ENCODE measurements around the gene NLGN4Y.

DNA sequence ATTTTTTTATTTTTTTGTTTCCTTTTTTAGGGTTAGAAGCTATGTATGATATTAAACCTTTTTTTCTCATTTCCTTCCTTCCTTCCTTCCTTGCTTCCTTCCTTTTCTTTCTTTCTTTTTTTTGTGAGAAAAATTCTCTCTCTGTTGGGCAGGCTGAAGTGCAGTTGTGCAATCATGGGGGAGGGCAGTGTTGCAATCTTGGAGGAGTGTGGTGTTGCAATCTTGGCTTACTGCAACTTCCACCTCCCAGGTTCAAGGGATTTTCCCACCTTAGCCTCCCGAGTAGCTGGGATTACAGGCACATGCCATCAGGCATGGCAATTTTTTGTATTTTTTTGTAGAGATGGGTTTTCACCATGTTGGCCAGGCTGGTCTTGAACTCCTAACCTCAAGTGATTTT lies 326.4 kb downstream of the NLGN4Y start:
- TF ChIP-seq POLR2AphosphoS5 (IDR thresholded peaks at IDR 0.05; ENCODE audit: low read depth) (no peak), GABPA (IDR thresholded peaks at IDR 0.05; ENCODE audit: low read depth) (no peak)
- TF ChIP-seq, protein P1, sequence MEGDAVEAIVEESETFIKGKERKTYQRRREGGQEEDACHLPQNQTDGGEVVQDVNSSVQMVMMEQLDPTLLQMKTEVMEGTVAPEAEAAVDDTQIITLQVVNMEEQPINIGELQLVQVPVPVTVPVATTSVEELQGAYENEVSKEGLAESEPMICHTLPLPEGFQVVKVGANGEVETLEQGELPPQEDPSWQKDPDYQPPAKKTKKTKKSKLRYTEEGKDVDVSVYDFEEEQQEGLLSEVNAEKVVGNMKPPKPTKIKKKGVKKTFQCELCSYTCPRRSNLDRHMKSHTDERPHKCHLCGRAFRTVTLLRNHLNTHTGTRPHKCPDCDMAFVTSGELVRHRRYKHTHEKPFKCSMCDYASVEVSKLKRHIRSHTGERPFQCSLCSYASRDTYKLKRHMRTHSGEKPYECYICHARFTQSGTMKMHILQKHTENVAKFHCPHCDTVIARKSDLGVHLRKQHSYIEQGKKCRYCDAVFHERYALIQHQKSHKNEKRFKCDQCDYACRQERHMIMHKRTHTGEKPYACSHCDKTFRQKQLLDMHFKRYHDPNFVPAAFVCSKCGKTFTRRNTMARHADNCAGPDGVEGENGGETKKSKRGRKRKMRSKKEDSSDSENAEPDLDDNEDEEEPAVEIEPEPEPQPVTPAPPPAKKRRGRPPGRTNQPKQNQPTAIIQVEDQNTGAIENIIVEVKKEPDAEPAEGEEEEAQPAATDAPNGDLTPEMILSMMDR (IDR thresholded peaks at IDR 0.05; ENCODE audit: insufficient read depth, low read length) = no peak

Measured in HL-60 (cell line).